ENCODE results near the gene NOXO1.
"Not testable (repeated sequence)": the region's sequence is repeated elsewhere in the genome, so short reads cannot be mapped to it uniquely, and the experiment has no call there.

Gene NOXO1

DNA sequence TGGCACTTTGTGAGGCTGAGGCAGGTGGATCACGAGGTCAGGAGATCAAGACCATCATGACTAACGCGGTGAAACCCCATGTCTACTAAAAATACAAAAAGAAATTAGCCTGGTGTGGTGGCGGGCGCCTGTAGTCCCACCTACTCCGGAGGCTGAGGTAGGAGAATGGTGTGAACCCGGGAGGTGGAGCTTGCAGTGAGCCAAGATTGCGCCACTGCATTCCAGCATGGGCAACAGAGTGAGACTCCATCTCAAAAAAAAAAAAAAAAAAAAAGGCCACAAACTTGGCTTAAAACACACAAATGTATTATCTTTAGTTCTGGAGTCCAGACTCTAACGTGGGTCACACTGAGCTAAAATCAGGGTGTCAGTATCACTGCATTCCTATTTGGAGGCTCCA, 30.5 kb upstream of the NOXO1 start:
- not testable (repeated sequence) for DNase-seq (ENCODE audit: low read depth in 2 of 2)

DNA sequence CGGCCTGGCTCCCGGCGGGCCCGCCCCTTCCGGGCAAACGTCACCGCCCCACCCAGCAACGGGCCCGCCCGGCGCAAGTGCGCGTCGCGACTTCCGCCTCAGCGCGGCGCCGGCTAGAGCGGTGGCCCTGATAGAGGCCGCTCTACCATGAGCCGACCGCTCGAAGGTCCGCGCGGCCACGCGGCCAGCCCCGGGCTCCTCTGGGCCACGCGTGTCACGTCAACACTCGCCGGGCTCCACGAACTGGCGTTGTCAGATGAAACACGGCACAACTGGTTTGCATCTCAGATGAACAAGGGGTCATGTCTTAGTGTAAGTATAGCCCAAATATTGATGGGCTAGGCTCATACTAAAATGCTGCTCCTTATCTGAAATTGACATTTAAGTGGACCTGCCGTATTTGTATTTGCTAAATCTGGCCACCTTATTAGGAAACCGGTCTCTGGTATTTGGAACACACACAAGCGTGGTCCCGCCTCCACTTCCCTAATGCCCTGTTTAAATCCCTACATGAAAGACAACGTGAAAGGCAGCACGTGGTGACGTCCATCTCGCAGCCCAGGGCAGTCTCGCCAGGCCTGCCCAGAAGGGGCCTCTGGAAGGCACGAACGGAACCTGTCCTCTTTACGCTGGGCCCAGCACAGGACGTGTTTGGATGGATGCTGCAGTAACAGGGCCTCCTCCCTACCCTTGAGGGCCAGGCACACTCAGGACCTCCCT, 28.7 kb upstream of the NOXO1 start, which contains the start of gene ZNF598:
TSS of gene ZNF598 (minus strand) at position 31 of the 720 bp plus-strand sequence.
- peak; percentile 50 to 78 for DNase-seq (ENCODE audit: low read depth in 2 of 2)

DNA sequence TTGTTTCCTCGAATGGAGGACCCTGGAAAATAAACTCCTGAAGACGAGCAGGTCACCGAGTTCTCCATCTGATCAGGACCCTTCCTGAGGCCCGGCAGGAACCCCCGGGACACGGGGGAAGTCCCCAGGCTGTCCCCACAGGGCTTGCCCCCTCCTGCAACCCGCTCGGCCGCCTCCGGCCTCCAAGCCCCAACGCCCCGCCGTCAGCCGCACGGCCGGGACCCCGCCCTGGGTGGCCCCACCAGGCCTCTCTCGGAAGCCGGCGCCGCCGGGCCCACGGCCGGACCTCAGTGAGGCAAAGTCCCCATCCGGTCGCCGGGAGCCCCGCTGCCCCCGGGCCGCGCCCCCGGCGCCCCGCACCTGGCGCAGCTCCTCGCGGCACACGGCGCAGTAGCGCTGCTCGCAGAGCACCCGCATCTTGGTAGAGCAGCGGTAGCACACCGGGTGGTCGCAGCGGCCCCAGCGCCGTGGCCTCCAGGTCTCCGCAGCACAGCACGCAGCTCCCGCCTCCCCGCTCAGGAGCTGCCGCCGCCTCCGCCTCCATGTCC, 28.0 kb upstream of the NOXO1 start:
- no peak for DNase-seq (ENCODE audit: low read depth in 2 of 2)

DNA sequence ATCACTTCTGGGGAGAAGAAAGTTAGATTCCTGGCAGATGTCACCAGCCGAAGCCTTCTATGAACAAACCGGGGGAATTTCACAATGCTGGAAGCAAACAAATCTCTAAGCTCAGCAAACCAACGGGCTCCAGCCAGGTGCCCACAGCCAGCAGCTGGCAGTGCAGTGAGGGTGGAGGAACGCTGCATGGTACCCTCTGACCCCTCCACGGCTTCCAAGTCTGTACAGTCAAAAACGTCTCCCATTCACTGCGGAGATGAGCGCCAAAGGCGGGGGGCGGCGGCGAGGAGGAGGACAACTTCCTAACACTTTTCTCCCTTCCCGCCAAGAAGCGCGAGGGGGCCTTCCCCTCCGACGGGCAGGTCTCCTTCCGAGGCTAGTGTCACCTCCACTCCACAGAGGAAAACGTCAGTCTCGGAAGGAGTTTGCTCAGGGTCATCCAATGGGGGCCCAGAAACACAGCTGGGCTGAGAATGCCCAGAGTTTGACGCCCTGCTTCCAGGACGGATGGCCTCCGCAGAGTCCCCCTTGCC, 27.4 kb upstream of the NOXO1 start:
- DNase-seq (ENCODE audit: low read depth in 2 of 2) = no peak

DNA sequence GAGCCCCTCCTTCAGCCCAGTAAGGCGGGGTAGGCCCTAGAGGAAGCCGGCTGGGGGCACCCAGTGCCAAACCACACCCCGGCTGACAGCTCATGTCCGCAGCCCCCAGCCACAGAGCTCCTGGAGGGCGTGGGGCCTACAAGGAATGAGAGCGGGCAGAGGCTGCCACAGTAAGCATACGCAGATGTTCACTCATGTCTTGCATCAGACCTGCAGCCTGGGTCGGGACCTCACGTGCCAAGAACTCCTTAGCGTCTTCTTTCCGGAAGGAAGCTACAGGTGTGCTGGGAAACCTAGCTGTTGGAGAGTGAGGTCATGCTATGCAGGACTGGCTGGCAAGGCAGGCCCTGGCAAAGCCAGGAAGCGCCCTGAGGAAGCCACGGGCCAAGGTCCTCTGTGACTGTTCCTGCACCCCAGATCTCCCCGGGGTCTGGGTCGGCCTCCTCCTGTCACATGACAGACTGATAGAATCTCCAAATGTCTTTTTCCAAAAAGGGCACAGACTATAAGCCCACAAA, 26.8 kb upstream of the NOXO1 start:
- no peak for DNase-seq (ENCODE audit: low read depth in 2 of 2)

DNA sequence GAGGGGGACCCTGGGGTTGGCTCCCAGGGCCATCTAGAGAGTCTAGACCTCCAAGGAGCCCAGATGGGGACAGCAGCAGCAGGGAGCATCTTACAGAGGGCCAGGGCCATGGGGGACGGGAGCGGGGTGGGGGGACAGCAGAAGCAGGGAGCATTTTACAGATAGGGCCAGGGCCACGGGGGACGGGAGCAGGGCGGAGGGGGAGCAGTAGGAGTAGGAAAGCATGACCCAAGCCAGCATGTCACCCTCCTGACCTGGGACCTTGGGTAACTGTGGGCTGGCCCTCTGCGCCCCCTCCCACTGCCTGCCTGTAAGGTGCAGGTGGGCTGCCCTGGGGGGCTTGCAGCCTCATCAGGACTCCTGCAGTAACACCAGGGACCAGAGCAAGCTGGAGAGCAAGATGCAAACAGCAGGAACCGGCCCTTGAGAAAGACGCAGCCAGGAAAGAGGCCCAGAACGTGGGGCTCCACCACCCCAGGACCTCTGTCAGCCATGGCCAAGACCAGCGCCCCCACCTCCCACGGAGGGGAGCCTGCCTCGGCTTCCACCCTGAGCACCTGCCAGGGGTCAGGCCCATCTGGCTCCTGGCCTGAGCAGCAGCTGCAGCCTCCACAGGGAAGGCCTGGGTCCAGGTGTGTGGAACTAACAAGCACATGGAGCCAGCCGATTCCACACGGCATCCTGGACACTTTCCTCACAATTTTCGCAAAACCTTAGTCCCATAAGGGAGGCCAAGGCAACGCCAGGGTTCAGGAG, 26.0 kb upstream of the NOXO1 start:
- no peak for DNase-seq (ENCODE audit: low read depth in 2 of 2)

DNA sequence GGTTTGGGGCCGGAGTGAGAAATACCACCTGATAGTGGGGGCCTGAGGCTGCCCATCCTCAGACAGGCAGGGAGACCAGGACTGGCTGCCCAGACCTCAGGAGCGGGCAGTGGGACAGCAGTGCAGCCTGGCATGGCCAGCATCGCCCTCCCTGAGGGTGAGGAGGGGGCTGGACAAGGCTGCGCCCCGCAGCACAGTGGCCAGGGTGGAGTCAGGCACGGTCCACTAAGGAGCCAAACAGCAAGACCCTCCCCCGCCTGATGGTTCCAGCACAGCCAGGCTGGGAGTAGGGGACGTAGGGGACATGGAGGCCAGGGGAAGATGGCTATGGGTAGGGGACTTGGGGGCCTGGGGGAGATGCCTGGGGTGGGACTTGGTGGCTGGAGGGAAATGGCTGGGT, 25.0 kb upstream of the NOXO1 start:
- no peak for DNase-seq (ENCODE audit: low read depth in 2 of 2)

DNA sequence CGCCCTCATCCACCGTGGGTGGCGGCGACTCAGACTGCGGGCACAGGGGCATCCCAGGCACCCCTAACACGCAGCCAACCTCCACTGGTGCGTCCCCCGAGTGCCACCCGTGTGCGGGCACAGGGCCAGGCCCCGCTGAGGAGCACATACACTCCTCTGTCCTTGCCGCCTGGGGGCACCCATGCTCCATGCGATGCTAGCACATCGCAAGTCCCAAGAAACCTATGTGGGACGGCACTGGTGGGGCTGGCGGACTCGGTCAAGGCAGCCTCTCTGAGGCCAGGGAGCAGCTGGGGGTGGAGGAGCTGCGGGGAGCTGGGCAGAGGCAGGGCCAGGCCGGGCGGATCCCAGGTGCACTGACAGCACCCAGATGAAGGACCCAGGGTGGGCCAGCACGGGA, 24.4 kb upstream of the NOXO1 start:
- DNase-seq (ENCODE audit: low read depth in 2 of 2) = no peak

DNA sequence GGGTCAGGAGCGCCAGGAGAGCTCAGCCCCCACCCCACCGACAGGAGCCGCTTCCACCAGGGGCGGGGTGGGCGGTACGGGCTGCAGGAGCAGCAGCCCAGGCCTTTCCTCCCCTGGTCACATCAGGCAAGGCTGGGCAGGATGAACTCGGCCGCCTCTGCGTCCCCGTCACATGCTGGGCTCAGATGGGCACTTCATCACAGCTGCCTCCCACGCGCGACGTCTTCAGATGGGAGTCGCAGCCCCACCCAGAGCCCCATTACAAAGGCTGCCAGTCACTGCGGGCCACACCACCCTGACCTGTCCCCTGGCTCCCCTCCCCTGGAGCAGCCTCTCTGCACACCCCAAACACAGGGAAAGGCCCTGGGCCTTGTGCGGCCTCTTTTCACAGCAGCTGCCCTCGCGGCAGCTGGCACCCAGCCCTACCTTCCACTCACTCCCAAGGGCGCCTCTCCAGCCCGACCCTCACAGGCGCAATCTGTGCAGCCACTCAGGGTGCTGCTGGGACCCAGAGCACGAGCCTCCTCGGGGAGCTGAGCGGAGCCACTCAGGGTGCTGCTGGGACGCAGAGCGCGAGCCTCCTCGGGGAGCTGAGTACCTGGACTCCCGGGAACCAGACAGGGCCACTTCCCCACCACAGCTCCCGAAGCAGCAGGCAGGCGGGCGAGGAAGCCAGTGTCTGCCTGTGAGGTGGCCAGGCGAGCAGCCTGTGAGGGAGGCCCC, 23.7 kb upstream of the NOXO1 start:
- no peak for DNase-seq (ENCODE audit: low read depth in 2 of 2)

DNA sequence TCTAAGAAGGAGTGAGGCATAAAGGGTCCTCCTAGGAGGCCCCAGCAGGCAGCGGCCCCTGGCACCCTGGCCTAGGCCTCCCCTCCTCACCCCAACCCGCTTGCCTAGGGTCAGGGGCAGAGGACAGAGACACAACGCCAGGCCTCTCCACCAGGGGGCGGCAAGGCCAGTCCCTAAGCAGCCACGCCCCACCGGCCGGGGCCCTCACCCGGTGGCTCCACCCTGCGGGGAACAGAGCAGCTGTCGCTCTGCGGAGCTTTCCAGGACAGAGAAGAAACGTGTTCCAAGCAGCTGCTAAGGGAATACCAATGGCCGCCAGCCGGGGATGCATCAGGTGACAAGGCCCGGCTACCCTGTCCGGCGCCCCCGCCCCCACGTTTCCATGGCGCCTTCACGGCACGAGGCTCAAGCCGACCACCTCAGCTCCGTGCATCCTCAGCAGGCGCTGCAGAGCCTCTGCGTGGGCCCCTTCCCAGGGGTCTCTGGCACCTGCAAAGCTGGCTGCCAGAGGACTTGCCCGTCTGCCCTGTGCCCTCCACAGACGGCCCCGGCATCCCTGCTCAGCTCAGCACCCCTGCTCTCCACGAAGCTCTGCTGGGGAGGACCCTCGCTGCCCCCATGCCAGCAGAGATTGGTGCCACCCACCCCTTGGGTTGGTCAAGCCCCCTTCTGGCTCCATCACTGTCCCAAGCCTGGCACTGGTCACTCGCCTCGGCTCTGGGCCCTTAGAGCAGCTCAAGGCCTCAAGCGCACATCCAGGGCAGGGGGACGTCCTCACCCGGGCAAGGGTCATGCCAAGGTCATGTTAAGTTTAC, 22.8 kb upstream of the NOXO1 start:
- peak; percentile 55 to 72 for DNase-seq (ENCODE audit: low read depth in 2 of 2)

DNA sequence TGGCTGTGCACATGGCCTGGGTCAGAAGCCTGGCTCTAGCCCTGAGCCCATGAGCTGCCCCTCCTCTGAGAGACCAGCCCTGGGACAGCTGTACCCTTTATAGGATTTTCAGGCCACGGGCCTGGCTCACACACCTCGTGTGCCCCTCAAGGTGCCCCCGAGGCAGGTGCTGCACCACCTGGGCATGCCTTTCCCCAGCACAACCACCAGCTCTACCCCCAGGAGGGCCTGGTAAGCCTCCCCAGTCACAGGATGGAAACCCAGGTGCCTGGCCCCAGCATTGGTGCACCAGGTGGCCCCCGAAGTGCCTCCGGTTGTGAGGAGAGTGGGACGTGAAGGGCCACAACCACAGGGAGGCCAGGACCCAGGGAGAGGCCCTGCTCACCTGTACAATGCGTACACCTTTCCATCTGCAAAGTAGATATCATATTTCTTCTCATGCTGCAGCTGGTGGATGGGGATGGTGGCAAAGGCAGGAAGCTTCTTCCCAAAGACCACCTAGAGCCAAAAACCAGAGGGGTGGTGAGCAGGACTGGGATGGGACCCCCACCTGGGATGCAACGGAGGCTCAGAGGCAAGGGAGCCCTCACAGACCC, 22.1 kb upstream of the NOXO1 start:
- no peak for DNase-seq (ENCODE audit: low read depth in 2 of 2)

DNA sequence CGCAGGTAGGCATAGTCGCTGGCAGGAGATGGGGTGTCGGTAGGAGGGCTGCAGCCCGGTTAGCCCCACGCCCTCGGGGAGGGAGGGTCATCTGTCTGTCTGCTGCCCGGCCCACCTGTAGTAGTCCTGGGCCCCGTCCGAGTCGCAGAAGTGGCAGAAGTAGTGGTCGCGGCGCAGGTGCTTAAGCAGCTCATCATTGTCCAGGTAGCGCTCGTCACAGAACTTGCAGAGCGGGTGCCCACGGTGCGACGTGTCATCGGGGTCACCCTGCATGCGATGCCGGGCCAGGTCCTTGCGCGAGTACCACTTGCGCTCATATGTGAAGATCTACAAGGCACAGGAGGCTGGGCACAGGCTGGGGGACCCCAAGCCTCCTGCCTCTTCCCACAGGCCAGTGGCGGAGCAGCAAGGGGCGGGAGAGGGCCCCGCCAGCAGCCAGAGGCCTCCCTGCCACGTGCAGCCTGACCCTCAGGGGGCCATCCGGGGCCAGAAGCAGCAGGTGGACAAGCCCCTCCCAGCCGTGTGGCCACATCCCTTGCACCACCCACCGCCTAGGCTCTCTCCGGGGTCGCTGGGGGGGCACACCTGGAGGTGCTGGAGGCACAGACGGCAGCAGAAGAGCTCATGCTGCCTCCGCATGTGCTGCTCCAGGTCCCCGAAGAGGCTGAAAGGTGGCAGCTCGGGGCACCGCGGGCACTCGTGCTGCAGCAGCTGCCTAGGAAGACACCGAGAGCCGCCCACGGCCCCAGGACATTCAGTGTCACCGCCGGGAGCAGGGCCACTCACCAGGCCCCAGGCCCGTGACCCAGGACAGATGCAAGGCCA, 21.3 kb upstream of the NOXO1 start:
- DNase-seq (ENCODE audit: low read depth in 2 of 2) = no peak

DNA sequence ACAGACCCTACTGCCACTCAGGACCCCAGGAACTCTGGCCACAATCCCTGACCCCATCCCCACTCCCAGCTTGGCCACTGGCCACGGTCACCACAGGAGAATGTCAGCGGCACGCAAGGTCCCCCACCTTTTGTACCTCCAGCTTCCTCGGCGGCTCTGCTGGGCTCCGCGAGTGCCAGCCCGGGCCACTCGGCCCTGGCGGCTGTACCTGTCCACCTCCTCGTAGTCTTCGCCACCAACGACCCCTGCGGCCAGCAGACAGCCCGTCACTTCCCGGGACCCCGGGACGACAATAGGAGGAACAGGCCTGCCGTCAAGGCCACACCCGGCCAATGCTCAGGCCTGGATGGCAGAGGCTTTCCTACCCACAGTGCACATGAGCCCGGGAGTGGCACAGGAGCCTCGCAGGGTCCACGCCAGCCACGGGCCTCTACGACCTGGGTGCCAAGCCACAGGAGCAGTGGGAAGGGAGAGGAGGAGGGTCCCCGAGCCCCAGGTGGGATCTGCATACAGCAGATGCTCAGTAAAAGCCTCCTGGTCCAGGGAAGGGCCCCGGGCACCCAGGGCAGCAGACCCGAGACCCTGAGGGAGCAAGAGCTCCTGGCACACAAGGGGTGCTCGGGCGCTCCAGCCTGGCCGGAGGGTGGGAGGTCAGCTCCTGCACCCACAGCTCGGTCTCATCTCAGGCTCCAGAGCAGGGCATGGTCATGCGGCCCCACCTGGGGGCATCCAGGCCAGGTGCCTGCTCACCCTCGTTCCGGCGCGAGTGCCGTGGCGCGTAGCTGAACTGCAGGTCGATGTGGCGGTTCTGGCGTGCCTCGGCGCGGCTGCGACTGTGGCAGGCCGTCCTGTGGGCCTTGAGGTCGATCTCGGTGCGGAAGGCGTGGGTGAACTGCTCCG, 20.4 kb upstream of the NOXO1 start:
- DNase-seq (ENCODE audit: low read depth in 2 of 2) = no peak

DNA sequence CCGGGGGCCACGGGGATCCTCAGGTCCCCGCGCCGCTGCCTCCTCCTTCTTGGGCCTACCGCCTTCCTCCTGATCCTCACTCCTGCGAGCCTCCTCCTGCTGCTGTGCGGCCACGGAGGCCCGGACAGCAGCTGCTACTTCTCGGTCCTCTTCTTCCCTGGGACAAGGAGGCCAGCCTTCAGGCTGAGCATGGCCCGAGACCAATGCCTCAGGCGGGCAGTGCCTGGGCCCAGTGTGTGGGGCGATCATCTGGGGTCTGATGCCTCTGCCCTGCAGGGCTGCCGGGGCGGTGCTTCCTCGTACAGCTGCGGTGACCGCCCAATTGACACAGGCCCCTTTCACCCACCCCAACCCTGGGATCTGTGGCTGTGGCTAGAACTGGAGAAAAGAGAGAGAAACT, 19.8 kb upstream of the NOXO1 start:
- no peak for DNase-seq (ENCODE audit: low read depth in 2 of 2)

DNA sequence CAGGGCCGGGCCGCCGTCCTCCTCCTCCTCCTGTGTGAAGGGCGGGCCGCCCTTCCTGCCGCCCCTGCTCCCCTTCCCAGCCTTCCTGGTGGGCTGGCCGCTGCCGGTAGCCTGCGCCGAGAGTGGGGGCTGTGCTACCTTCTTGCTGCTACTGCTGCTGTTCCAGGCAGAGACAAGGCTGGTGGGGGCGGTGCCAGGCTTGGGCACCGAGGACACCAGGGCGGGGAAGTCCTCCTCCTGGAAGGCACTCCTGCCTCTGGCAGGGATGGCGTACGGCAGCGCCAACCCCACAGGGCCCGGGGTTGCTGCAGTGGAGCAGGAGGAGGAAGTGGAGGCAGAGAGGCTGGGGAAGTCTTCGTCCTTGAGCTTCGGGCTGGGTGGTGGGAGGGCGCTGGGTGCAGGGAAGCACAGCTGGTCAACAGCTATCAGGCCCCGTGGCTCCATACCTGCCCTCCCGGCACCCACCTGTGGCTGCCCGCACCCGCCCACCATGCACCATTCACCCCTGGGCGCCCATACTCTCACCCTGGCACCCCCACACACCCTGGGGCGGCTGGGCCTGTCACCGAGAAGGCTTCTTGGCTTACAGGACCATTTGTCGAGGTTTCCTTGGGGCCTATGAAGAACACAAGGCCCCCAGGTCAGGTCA, 18.7 kb upstream of the NOXO1 start:
- no peak for DNase-seq (ENCODE audit: low read depth in 2 of 2)

DNA sequence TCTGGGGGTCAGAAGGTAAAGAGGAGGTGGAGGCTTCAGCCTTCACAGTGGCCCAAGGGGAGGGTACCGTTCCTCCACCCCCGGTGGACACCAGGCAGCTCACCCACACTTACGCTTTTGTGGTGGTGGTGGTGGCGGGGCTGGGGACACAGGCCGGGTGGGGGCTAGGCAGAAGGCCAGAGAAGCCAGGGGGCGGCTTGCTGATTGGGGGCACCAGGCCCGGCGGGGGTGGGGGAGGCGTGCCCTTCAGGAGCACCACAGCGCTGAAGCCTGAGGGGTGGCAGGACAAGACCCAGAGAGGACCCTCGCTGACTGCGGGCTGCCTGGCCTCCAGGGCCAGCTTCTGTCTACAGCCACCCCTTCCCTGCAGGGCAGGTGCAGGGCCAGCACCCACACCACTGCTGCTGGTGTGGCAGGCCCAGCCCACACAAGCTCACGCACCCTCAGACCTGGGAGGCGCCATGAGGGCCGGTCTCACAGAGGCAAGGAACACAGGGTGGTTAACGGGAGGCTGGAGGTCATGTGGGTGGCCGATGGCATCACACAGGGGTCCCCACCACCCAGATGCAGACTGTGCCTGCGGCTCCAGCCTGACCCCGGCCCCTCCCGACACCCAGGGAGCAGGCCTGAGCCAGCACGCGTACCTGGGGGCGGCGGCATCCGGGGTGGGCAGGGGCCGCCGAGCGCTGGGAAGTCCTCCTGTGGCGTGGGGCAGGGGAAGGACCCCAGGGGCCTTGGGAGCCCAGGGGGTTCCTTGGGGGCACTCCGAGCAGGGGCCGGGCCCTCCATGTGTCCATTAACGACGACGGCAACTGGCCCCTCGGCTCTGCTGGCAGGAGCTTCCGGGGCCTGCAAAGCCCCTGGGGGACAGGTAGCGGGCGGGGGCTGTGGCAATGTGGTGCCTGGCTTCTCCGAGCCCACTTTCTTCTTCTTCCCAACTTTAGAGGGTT, 17.9 kb upstream of the NOXO1 start:
- DNase-seq (ENCODE audit: low read depth in 2 of 2) = no peak

DNA sequence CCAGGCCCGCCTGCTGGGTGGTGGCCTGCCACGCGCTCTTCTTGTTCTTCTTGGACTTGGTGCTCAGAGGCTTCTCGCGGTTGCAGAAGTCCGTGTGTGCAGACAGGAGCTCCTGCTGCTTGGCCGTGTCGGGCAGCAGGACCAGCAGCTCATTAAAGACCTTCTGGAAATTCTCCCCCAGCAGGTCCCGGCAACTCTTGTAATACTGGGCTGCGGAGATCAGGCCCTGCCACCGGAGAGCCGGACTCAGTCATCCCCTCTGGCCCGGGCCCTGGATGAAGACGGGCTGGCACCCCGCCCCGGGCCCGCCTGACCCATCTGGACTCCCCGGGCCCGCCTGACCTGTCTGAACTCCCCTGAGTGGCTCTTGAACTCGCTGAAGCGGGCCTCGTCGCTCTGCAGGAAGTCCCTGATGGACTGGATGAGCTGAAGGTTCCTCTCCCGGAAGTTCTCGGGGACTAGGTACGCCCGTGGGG, 17.1 kb upstream of the NOXO1 start:
- no peak for DNase-seq (ENCODE audit: low read depth in 2 of 2)

All from stimulated activated CD8-positive, alpha-beta memory T cell treated with anti-CD3 and anti-CD28 coated beads, Interleukin-7, amount 100 ng/mL, for 4 hours (primary cell).